GM23338 (cell line): ENCODE data around the gene EML4. TPM values are rescaled to one million over a fixed set of nuclear protein-coding genes. Genes with fewer than 3 reads are reported as not detected.

Experiments
- ATAC-seq: fragments of 200-7000 bp; cut with Tn5 transposase; 3 replicates; pipeline ENCODE4 v1.9.1; 2020
- DNase-seq: peaks from one replicate; pipeline ENCODE4 v3.0.0-alpha.2; 2015; ENCODE audit warnings: low spot score
- H2AFZ ChIP-seq: fragments of 200-600 bp; sonication (generic); 2 replicates; pipeline ENCODE4 v1.8.0; 2016; ENCODE audit warnings: antibody characterized with exemption, mild to moderate bottlenecking, moderate library complexity
- H3F3A ChIP-seq: fragments of 200-600 bp; sonication (generic); replicated peaks from 2 replicates; pipeline ENCODE4 v1.8.0; 2017; ENCODE audit warnings: antibody characterized with exemption, mixed run types, low read depth
- H3K27ac ChIP-seq: fragments of 200-600 bp; sonication (generic); 2 replicates; pipeline ENCODE4 v1.6.1; 2016; ENCODE audit warnings: low read depth
- H3K27me3 ChIP-seq: fragments of 200-600 bp; sonication (generic); 2 replicates; pipeline ENCODE4 v1.8.0; 2016; ENCODE audit warnings: mild to moderate bottlenecking, mixed run types, moderate library complexity; ENCODE audit not compliant: insufficient read depth
- H3K36me3 ChIP-seq: fragments of 200-600 bp; sonication (generic); 2 replicates; pipeline ENCODE4 v1.8.0; 2016; ENCODE audit warnings: mild to moderate bottlenecking; ENCODE audit not compliant: insufficient read depth
- H3K4me1 ChIP-seq: fragments of 200-600 bp; sonication (generic); 2 replicates; pipeline ENCODE4 v1.8.0; 2016; ENCODE audit warnings: mild to moderate bottlenecking, moderate library complexity; ENCODE audit not compliant: insufficient read depth
- H3K4me2 ChIP-seq: fragments of 200-600 bp; sonication (generic); 2 replicates; pipeline ENCODE4 v1.7.1; 2017; ENCODE audit warnings: mixed run types
- H3K4me3 ChIP-seq: fragments of 200-600 bp; sonication (generic); 2 replicates; pipeline ENCODE4 v1.6.1; 2016; ENCODE audit warnings: mixed run types
- H3K79me2 ChIP-seq: fragments of 200-600 bp; sonication (generic); replicated peaks from 2 replicates; pipeline ENCODE4 v1.8.0; 2017; ENCODE audit warnings: mild to moderate bottlenecking; ENCODE audit not compliant: insufficient read depth
- H3K9me2 ChIP-seq: fragments of 200-600 bp; sonication (generic); 2 replicates; pipeline ENCODE4 v1.8.0; 2017; ENCODE audit not compliant: insufficient read depth
- H4K20me1 ChIP-seq: fragments of 200-600 bp; sonication (generic); replicated peaks from 2 replicates; pipeline ENCODE4 v1.8.0; 2017; ENCODE audit warnings: mild to moderate bottlenecking; ENCODE audit not compliant: insufficient read depth
- H3K27ac Mint-ChIP-seq: 2 replicates; pipeline ENCODE4 v1.8.0; 2020; ENCODE audit warnings: inconsistent platforms, mild to moderate bottlenecking, moderate library complexity, mixed read lengths
- H3K27me3 Mint-ChIP-seq: 3 replicates; pipeline ENCODE4 v1.8.0; 2022; ENCODE audit warnings: low read depth, mild to moderate bottlenecking, moderate library complexity, mixed read lengths, inconsistent platforms; ENCODE audit not compliant: insufficient read depth, poor library complexity
- H3K36me3 Mint-ChIP-seq: 3 replicates; pipeline ENCODE4 v1.8.0; 2021; ENCODE audit warnings: low read depth, mild to moderate bottlenecking, inconsistent platforms, moderate library complexity, mixed read lengths
- H3K4me1 Mint-ChIP-seq: 3 replicates; pipeline ENCODE4 v1.8.0; 2020; ENCODE audit warnings: mild to moderate bottlenecking, inconsistent platforms, mixed read lengths
- H3K4me3 Mint-ChIP-seq: 3 replicates; pipeline ENCODE4 v1.8.0; 2021; ENCODE audit warnings: moderate library complexity, mild to moderate bottlenecking, inconsistent platforms, mixed read lengths
- H3K9me3 Mint-ChIP-seq: 3 replicates; pipeline ENCODE4 v1.8.0; 2020; ENCODE audit warnings: moderate library complexity, mild to moderate bottlenecking, inconsistent platforms, mixed read lengths
- CTCF ChIP-seq, 2 experiments: fragments of 200-600 bp in 1 of 2; sonication (generic) in 1 of 2; conservative IDR thresholded peaks; 2 replicates each; pipeline versions ENCODE4 v1.5.1 to v1.6.1; 2016 to 2017; ENCODE audit warnings: antibody characterized with exemption in 2 of 2, low read depth in 2 of 2, mild to moderate bottlenecking in 2 of 2, moderate library complexity in 1 of 2
- EZH2 ChIP-seq: fragments of 200-600 bp; sonication (generic); IDR thresholded peaks from one replicate; pipeline ENCODE4 v1.8.0; 2017; ENCODE audit warnings: antibody characterized with exemption, mild to moderate bottlenecking, low read depth; ENCODE audit not compliant: unreplicated experiment
- EZH2phosphoT487 ChIP-seq: fragments of 200-600 bp; sonication (generic); IDR thresholded peaks from one replicate; pipeline ENCODE4 v1.8.1; 2018; ENCODE audit warnings: antibody characterized with exemption; ENCODE audit not compliant: unreplicated experiment
- JUNB ChIP-seq: IDR thresholded peaks from one replicate; pipeline ENCODE4 v1.6.1; 2016; ENCODE audit warnings: antibody characterized with exemption; ENCODE audit not compliant: unreplicated experiment
- POLR2AphosphoS5 ChIP-seq: IDR thresholded peaks from 2 replicates; pipeline ENCODE4 v1.6.1; 2016; ENCODE audit warnings: antibody characterized with exemption, low read depth
- STAT1 ChIP-seq: IDR thresholded peaks from one replicate; pipeline ENCODE4 v1.6.1; 2016; ENCODE audit warnings: antibody characterized with exemption; ENCODE audit not compliant: unreplicated experiment
- ZNF114 ChIP-seq: fragments of 250-450 bp; sonication (Bioruptor Pico); IDR thresholded peaks from 2 replicates; pipeline ENCODE4 v1.5.0; 2020; ENCODE audit warnings: mild to moderate bottlenecking, moderate library complexity
- ZNF462 ChIP-seq: fragments of 250-450 bp; sonication (Bioruptor Pico); IDR thresholded peaks from 2 replicates; pipeline ENCODE4 v1.5.0; 2020; ENCODE audit warnings: mild to moderate bottlenecking, moderate library complexity
- polyA plus RNA-seq: library from polyadenylated mRNA; unstranded; fragments of >200 nt; fragmentation: Nextera tagmentation; extraction: Ambion mirVana; gene quantifications from 2 replicates; pipeline ENCODE4 v1.2.1, GENCODE V29; 2016
- total RNA-seq: library from RNA; depleted of rRNA; stranded (reverse); fragments of >200 nt; shearing (Covaris generic); gene quantifications from 2 replicates; pipeline ENCODE4 v1.2.3, GENCODE V29; 2014
- TF ChIP-seq, protein P1 (sequence below): IDR thresholded peaks from one replicate; pipeline ENCODE4 v1.6.1; 2018; ENCODE audit warnings: antibody characterized with exemption; ENCODE audit not compliant: unreplicated experiment
- TF ChIP-seq, protein P2 (sequence below): IDR thresholded peaks from 2 replicates; pipeline ENCODE4 v1.6.1; 2016; ENCODE audit warnings: antibody characterized with exemption

The EML4 gene
- total and polyA plus RNA-seq, 2 experiments from 2014 or later = 65.3 to 115 TPM

DNA sequence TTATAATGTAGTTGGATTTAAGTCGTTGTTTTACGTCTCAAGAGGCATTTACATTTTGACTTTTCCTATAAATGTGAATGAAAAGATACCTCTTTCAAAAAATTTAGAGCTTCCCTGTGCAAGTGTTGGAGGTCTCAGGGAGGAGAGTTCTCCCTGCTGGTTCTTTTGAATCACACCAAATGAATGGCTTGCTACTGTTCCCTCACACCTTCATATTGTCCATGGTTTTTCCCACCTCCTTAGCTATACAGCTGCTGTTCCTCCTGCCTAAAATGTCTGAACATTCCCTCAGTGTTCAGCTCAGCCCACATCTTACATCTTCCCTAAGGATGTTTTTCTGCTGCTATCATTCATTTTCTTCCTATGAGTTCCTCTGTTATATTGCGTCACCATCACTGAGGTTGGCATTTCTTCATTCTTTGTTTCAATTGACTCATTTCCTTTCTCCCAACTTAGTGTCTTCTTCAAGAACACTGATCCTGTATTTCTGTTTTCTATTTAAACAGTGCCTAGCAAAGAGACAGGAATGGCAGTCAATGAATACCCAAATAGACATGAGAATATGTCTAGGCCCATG lies 145.8 kb downstream of the EML4 start:
- Mint-ChIP-seq H3K4me1 (0 out of 3 replicates have a peak, but pooled peaks cover 2% of the 10 kb centered on the region), H3K27ac (no peak overlapping the region), H3K27me3 (no peaks in the 10 kb centered on the region), H3K9me3 (no peaks in the 10 kb centered on the region), H3K4me3 (no peak overlapping the region), H3K36me3 (peaks cover 22% of the 10 kb centered on the region; the same call in 2 of the 3 replicates)
- DNase-seq = no peak
- H2AFZ ChIP-seq = no peak overlapping the region
- H3K4me1 ChIP-seq = 0 out of 2 replicates have a peak, but pooled peaks cover 4% of the 10 kb centered on the region
- TF ChIP-seq EZH2 = no peak
- TF ChIP-seq, protein P1, sequence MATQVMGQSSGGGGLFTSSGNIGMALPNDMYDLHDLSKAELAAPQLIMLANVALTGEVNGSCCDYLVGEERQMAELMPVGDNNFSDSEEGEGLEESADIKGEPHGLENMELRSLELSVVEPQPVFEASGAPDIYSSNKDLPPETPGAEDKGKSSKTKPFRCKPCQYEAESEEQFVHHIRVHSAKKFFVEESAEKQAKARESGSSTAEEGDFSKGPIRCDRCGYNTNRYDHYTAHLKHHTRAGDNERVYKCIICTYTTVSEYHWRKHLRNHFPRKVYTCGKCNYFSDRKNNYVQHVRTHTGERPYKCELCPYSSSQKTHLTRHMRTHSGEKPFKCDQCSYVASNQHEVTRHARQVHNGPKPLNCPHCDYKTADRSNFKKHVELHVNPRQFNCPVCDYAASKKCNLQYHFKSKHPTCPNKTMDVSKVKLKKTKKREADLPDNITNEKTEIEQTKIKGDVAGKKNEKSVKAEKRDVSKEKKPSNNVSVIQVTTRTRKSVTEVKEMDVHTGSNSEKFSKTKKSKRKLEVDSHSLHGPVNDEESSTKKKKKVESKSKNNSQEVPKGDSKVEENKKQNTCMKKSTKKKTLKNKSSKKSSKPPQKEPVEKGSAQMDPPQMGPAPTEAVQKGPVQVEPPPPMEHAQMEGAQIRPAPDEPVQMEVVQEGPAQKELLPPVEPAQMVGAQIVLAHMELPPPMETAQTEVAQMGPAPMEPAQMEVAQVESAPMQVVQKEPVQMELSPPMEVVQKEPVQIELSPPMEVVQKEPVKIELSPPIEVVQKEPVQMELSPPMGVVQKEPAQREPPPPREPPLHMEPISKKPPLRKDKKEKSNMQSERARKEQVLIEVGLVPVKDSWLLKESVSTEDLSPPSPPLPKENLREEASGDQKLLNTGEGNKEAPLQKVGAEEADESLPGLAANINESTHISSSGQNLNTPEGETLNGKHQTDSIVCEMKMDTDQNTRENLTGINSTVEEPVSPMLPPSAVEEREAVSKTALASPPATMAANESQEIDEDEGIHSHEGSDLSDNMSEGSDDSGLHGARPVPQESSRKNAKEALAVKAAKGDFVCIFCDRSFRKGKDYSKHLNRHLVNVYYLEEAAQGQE = no peak
- no peak for TF ChIP-seq JUNB
- no peak for TF ChIP-seq STAT1
- TF ChIP-seq POLR2AphosphoS5 = no peak
- TF ChIP-seq EZH2phosphoT487 = no peak
- no peak for TF ChIP-seq CTCF (conservative IDR thresholded peaks at IDR 0.05; ENCODE audit: low read depth in 2 of 2)
- TF ChIP-seq, protein P2, sequence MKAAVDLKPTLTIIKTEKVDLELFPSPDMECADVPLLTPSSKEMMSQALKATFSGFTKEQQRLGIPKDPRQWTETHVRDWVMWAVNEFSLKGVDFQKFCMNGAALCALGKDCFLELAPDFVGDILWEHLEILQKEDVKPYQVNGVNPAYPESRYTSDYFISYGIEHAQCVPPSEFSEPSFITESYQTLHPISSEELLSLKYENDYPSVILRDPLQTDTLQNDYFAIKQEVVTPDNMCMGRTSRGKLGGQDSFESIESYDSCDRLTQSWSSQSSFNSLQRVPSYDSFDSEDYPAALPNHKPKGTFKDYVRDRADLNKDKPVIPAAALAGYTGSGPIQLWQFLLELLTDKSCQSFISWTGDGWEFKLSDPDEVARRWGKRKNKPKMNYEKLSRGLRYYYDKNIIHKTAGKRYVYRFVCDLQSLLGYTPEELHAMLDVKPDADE = no peak
- no peak for TF ChIP-seq ZNF462 (CRISPR knock-in tag)
- TF ChIP-seq ZNF114 (CRISPR knock-in tag) = no peak
- H3K27ac ChIP-seq = no peak overlapping the region
- no peak for ATAC-seq
- H3K27me3 ChIP-seq = no peaks in the 10 kb centered on the region
- H3K4me3 ChIP-seq = no peak overlapping the region
- H4K20me1 ChIP-seq = 0 out of 2 replicates have a peak, but pooled peaks cover 3% of the 10 kb centered on the region
- no peaks in the 10 kb centered on the region for H3K9me2 ChIP-seq
- no peaks in the 10 kb centered on the region for H3K36me3 ChIP-seq
- no peak overlapping the region for H3K4me2 ChIP-seq
- H3F3A ChIP-seq = no peaks in the 10 kb centered on the region
- no peaks in the 10 kb centered on the region for H3K79me2 ChIP-seq
